Effector CD4-positive, alpha-beta T cell (primary cell): Measurements from ENCODE around the gene KLHL20.
"Not testable (repeated sequence)": the region's sequence is repeated elsewhere in the genome, so short reads cannot be mapped to it uniquely, and the experiment has no call there.

Experiments used
- DNase-seq: peaks from one replicate; pipeline ENCODE4 v3.0.0-alpha.2; 2020

The KLHL20 gene

GRCh38 chr1:173753830-173754229 is 39.0 kb downstream of the KLHL20 start:
- DNase-seq = no peak

- DNase-seq = no peak
Measured at GRCh38 chr1:173757666-173758065, 42.9 kb downstream of the KLHL20 start.

DNA sequence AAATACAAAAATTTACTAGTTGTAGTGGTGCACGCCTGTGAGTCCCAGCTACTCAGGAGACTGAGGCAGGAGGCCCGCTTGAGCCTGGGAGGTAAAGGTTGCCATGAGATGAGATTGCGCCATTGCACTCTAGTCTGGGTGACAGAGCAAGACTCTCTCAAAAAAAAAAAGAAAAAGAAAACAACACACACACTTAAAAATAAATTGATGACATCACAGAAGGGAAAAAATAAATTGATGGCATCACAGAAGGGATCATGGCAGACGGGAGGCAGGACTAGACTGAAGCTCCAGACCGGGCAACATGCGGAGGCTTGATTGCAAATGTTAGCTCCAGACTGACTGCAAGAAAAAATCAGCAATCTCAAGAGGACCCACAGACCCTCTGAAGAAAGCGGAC is 43.3 kb downstream of the KLHL20 start:
- no peak for DNase-seq

DNA sequence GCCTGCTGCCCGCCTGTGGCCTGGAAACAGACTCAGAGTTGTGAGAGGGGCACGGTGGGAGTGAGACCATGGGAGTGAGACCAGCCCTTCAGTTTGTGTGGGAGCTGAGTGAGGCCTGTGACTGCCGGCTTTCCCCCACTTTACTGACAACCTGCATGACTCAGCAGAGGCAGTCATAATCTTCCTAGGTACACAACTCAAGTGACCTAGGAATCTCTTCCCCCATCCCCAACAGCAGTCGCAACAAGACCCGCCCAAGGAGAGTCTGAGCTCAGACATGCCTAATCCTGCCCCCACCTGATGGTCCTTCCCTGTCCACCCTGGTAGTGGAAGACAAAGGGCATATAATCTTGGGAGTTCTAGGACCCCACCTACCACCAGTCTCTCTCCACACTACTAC is 44.2 kb downstream of the KLHL20 start:
- DNase-seq = no peak

GRCh38 chr1:173764331-173764730 is 49.5 kb downstream of the KLHL20 start:
- not testable (repeated sequence) for DNase-seq

DNA sequence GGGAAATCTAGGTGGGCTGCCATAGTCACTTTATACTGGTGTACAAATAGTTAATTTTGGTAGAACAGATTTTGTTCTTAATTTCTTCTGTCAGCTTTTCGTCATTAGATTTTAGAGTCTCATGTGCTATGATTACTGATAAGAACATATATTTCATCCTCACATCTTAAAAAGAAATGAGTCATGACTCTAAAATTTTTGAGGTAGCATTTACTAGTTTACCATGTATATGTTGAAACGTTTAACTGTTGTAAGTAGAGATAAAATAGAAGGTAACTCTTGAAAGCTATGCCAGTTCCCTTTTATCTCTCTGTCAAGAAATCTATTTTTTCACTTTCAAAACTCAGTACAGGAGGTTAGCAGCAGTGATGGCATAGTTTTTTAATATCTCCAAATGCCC is 53.4 kb downstream of the KLHL20 start:
- no peak for DNase-seq

- DNase-seq = no peak
Measured at GRCh38 chr1:173768827-173769226, 54.0 kb downstream of the KLHL20 start.

GRCh38 chr1:173770330-173770729 is 55.5 kb downstream of the KLHL20 start:
- DNase-seq = not testable (repeated sequence)

DNA sequence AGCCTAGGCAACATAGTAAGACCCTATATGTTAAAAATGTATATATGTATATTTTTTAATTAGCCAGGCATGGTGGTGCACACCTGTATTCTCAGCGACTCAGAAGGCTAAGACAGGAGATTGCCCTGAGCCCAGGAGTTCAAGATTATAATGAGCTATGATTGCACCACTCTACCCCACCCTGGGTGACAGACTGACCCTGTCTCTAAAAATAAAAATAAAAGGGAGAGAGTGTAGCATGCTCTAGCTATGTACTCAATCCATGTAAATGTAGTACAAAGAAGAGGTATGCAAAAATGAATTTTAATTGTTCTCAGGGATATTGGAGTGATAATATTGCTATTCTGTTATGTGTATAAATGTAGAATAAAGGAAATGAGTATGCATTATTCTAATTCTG is 56.8 kb downstream of the KLHL20 start:
- DNase-seq = no peak

DNA sequence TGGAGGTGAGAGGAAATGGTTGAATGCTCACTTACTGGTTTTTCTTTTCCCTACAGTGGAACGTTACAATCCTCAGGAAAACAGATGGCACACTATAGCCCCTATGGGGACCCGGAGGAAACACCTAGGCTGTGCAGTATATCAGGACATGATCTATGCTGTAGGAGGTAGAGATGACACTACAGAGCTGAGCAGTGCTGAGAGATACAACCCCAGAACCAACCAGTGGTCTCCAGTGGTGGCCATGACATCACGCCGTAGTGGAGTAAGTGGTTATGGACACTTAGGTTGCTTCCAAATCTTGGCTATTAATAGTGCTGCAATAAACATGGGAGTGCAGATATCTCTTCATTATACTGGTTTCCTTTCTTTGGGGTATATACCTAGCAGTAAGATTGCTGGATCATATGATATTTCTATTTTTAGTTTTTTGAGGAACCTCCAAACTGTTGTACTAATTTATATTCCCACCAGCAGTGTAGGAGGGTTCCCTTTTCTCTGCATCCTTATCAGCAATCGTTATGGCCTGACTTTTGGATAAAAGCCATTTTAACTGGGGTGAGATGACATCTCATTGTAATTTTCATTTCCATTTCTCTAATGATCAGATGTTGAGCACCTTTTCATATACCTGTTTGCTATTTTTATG is 60.9 kb downstream of the KLHL20 start:
- no peak for DNase-seq

DNA sequence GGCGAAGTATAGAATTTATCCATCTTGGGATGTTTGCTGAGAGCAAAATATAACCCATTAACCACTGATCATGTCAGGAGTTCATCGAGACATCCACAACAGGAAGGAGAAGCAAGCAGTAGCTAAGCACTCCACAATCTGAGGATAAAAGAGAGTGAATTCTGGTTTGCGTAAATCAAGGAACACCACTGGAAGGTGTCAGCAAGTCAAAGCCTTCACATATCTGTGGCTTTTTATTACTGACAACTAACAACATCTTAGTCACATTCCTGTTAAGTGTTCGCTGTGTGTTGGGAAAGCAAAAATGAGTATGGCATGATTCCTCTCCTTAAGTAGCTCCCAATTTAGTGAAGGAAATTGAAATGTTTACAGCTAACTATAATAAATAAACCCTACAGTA is 65.2 kb downstream of the KLHL20 start:
- no peak for DNase-seq

DNA sequence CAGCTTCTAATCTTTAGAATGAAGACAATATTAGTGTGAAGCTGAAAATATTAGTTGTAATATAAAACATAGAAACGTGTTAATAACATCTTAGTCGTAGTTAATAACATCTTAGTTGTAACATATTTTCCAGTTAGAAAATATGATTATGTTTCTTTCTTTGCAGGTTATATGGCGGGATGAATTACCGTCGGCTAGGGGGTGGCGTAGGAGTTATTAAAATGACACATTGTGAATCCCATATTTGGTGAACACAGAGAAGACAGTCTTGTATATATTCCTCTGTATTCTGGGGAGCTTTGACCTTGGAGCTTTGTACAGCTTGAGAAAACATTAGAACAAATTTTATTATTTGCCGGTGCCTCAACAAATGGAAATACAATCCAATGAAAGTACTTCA is 70.2 kb downstream of the KLHL20 start:
- no peak for DNase-seq

DNA sequence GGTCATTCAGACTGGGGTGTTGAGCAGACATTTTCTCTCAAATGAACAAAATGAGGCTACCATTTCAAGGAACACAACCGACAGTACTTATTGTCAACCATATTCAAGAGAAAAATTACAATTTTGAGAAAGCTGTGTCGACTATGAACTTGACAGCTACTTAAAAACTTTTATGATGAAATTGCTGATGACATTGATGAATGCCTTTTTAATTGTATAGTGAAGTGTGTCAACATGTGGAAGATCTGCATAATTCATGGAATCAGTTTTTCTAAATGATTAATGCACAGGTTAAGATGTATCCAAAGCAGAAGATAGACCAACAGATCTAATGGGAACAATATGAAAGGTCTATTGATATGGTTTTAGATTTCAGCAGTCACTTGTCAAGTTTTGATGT is 75.1 kb downstream of the KLHL20 start:
- DNase-seq = no peak

DNA sequence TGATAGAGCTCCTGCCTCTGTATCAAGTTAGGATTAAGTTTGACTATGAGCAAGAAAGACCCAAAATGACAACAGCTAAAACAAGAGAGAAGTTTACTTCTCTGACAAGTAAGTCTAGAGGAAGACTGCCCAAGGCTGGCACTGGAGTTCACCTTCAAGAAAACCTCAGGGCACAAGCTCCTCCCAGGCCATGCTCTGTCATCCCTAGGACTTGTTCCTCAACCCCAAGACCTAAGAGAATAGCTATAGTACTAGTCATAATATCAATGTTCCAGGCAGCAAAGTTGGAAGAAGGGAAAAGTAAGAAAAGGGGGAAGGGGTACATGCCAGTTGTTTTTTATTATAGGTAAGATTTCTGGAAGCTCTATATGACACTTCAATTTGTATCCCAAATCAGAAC is 83.3 kb downstream of the KLHL20 start:
- DNase-seq = no peak

- DNase-seq = not testable (repeated sequence)
Measured at GRCh38 chr1:173799995-173800394, 85.2 kb downstream of the KLHL20 start.

DNA sequence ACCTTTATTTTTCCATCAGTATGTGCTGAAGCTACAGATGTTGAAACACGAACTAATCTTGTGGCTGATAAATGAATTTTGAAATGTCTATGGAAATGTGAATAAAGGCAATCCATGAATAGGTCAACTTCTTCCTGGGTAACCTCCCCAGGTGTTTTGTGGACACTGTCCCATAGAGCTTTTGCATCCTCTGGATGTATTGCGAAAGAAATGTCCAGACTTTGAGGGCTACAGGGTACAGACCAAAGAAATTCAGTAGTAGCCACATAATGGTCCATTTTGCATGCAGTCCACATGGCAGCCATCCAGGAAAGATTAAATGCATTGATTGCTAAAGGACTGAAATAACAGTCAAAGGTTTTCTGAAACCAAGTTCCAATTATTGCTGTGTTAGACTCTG is 88.2 kb downstream of the KLHL20 start:
- DNase-seq = no peak

GRCh38 chr1:173813654-173814053 is 98.9 kb downstream of the KLHL20 start:
- DNase-seq = not testable (repeated sequence)

DNA sequence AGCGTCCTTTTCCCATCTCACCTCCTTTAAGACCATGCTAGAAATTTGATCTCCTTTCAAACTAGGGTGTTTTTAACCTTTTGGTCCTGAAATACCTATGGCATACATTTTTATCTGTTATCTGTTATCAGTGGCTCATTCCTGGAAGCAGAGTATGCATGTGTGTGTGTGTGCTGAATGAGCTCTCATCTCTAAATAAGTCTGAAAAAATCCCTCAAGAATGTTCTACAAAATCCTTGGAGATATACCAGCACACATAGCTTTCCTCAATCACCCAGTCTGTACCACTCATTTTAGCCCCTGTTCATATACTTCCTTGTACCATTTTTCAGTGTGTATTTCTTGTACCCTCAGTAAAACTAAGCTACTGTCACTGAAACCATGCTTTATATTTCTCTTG is 103.7 kb downstream of the KLHL20 start:
- DNase-seq = no peak

- DNase-seq = no peak
Measured at GRCh38 chr1:173821680-173822079, 106.9 kb downstream of the KLHL20 start.

DNA sequence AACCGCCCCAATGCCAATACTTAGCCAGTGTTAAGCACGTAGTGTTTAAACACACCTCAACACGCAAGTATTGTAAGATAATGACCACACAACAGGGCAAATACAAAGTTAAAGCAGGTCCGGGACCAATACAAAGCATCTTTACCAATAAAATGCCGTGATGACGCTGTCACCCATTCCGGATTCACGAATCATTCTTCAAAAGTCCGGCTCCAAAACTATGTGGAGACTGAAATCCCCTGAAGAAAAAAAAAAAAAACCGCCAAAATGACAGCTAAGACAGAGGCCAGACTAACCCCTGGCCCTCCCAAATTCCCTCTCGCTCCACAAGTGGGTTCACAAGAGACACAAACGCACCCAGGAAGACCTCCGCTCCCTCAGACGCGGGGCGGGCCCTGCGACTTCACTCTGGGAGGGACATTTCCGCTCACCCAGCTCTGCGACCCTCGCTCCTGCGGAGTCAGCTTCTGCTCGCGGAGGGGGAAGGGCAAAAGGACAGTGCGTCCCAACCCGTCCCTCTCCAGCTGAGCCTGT is 109.1 kb downstream of the KLHL20 start:
- DNase-seq = no peak

DNA sequence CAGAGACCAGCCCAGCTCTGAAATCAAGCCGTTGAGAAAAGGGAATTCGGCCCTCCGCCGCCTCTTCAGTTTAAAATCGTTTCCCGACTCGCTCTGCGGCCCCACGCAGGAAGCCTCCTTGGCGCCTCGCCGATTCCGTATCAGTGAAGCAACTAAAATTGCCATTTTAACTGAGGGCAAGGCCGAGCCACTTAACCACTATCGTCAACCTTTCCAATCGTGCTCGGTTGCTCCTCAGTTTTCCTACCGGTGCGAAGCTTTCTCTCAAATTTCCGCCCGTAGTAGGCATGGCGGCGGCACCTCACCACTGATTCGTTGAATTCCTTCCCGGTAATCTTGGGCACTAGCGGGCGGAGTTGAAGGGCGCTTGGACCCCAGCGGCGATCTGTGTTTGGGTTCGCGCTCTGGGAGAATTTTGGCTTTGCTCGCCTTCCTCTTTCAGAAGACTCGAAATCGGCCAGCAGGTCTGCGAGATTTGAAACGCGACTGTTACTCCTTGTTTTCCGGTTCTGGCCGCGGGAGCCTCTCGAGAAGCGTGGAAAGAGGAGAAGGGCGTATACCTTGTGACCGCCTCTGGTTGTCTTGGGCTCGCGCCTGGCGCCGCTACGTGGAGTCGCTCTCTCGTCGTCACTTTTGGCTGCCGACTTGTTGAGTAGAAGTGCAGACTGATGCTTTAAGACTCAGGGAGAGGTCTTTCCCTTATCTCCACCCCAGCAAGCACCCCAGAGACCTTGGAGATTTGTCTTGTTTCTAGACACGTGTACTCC is 109.7 kb downstream of the KLHL20 start, which contains the start of the genes CENPL and DARS2:
CENPL (minus strand) TSS at position 569 of the 767 bp plus-strand sequence. CDS start 13,584 bp downstream, outside the sequence.
DARS2 (plus strand) TSS at position 359 of the 767 bp plus-strand sequence. CDS start 557 bp downstream, outside the sequence.
- DNase-seq = peak; percentile 88

DNA sequence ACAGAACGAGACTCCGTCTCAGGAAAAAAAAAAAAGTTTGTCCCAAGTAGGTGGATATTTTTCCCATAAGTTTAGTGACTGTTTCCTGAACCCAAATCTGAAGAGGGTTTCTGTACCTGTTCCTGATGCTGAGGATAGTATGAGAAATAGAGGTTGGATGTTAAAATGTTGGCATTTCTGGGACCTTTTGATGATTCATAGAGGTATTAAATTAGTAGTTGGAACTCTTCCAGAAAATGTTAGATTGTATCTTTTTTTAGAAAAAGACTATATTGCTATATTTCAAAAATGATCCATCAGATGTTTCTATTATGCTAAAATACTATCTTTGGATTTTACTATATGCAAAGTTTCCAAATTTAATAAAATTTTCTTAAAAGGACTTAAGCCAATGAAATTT is 112.8 kb downstream of the KLHL20 start:
- no peak for DNase-seq

GRCh38 chr1:173832748-173833147 is 118.0 kb downstream of the KLHL20 start:
- no peak for DNase-seq
